HFF-Myc (cell line): ENCODE measurements around the gene ACTN3.

Source experiments
- DNase-seq: peaks from one replicate; pipeline ENCODE4 v3.0.0-alpha.2; 2011; ENCODE audit warnings: low read depth; ENCODE audit errors: extremely low read depth
- H3K4me3 ChIP-seq: replicated peaks from 2 replicates; pipeline ENCODE4 v1.5.1; 2011; ENCODE audit warnings: low read depth, mild to moderate bottlenecking, control low read depth, low read length
- CTCF ChIP-seq: IDR thresholded peaks from 2 replicates; pipeline ENCODE4 v1.5.1; 2012; ENCODE audit warnings: mild to moderate bottlenecking, low read depth, low read length, control low read depth; ENCODE audit errors: missing control alignments

ACTN3 gene

GRCh38 chr11:66562907-66563583 lies 16.3 kb downstream of the ACTN3 start:
- no peak overlapping the region for H3K4me3 ChIP-seq
- no peak for TF ChIP-seq CTCF
- no peak for DNase-seq

DNA sequence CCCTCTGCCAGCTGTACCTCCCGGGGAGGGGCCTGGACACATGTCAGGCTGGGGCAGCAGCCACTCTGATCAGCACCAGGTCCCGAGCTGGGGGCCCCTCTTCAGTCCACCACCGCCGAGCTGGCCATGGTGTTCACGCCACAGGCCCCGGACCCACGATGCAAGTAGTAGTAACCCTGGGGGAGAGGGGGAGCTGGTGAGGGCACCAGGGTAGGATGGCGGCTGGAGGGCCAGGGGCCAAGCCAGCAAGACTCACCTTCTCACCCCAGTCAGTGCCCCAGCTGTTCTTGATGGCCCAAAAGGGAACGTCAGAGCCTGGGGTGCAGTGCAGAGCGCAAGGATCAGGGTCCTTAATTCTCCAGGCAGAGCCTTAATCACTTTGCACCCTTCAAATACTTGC lies 17.1 kb downstream of the ACTN3 start:
- TF ChIP-seq CTCF, result no peak

DNA sequence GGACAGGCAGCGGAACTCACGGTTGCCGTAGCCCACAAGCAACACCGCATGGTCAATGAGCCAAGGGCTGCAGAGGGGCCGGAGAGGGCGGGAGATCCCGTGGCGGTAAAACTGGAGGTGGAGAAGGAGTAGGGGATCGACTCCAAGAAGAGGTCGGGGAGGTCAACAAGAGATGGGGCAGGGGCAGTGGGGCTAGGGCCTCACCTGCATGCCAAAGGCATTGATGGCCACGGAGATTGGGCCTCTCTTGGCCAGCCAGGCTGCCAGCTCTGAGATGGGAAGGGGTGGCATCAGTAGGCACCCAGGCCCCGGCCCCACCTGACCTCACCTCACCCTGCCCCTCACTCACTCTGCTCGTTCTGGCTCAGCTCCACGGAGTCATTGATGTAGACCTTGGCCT lies 17.8 kb downstream of the ACTN3 start:
- no peak for TF ChIP-seq CTCF
- DNase-seq, result no peak
- no peak overlapping the region for H3K4me3 ChIP-seq

More for the DNA sequence above, 17.1 kb downstream of the ACTN3 start:
- no peak for DNase-seq
- no peak overlapping the region for H3K4me3 ChIP-seq

GRCh38 chr11:66564984-66565383 lies 18.3 kb downstream of the ACTN3 start:
- H3K4me3 ChIP-seq, result no peak overlapping the region
- no peak for DNase-seq
- no peak for TF ChIP-seq CTCF

GRCh38 chr11:66566221-66566620 lies 19.5 kb downstream of the ACTN3 start:
- no peak for DNase-seq
- TF ChIP-seq CTCF, result no peak
- no peak overlapping the region for H3K4me3 ChIP-seq

- no peak for TF ChIP-seq CTCF
- peak overlapping the region; percentile 37 for H3K4me3 ChIP-seq
- DNase-seq, result no peak
Measured at GRCh38 chr11:66567787-66568123, 21.1 kb downstream of the ACTN3 start.

GRCh38 chr11:66568124-66568916 lies 21.6 kb downstream of the ACTN3 start, which contains the start of gene CTSF:
Gene CTSF (minus strand): TSS chr11:66568606. CDS start chr11:66568486, 120 bp downstream.
- peak within 1 kb of the TSS; percentile 37 for H3K4me3 ChIP-seq
- peak; percentile 40 for DNase-seq
- no peak for TF ChIP-seq CTCF
